Activated CD8-positive, alpha-beta memory T cell treated with anti-CD3 and anti-CD28 coated beads, Interleukin-2, amount 50 U/mL, for 4 hours (primary cell): ENCODE results near the gene RNF25.
"Not testable (repeated sequence)": the region's sequence is repeated elsewhere in the genome, so short reads cannot be mapped to it uniquely, and the experiment has no call there.

Source experiments
- DNase-seq: peaks from one replicate; pipeline ENCODE4 v3.0.0-alpha.2; 2020

RNF25 gene, protein sequence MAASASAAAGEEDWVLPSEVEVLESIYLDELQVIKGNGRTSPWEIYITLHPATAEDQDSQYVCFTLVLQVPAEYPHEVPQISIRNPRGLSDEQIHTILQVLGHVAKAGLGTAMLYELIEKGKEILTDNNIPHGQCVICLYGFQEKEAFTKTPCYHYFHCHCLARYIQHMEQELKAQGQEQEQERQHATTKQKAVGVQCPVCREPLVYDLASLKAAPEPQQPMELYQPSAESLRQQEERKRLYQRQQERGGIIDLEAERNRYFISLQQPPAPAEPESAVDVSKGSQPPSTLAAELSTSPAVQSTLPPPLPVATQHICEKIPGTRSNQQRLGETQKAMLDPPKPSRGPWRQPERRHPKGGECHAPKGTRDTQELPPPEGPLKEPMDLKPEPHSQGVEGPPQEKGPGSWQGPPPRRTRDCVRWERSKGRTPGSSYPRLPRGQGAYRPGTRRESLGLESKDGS

DNA sequence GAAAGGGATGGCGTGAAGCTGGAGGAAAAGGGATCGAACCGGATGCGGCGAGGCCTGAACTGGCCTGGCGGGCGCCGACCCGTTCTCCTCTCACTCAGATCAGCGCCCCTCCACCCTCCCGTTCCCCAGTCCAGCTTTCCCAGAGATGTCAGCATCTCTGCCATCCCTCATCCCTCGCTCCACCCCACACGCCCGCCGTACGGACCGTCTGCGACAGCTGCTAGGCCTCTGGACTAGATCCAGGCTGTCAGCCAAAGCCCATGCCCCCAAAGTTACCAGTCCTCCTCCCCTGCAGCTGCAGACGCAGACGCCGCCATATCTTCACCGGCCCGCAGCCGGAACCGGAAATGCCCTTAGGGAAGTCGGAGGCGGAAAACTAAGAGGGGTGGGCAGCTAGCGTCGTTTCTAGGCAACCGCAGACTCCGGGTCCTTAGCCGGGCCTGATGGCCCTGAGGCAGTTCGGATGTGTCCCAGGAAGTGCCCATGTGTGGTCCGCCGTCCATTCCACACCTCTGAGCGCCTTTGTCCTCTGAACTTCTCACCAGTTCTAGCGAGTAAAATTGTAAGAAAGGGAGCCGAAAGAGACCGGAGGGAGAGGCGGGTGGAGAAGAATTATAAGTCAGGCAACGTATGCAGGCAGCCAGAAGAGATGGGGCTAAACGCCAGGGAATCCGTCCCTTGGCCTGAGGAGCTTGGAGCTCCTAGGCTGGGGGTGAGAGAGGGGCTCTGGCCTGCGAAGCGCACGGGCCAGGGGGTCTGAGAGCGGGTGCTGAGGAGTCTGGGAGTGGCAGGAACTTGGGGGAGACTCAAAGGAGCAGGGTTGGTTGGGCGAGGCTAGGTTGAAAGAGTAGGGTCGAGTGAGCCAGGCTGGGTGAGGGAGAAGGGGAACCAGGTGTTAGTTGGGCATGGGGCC, at the start of gene RNF25, which contains the start of gene STK36:
Gene RNF25 (minus strand): TSS at position 349 of the 913 bp plus-strand sequence. CDS start 32 bp downstream, at position 317.
Gene STK36 (plus strand): TSS at position 433 of the 913 bp plus-strand sequence. CDS start 744 bp downstream, outside the sequence.
- DNase-seq: peak; percentile 80

DNA sequence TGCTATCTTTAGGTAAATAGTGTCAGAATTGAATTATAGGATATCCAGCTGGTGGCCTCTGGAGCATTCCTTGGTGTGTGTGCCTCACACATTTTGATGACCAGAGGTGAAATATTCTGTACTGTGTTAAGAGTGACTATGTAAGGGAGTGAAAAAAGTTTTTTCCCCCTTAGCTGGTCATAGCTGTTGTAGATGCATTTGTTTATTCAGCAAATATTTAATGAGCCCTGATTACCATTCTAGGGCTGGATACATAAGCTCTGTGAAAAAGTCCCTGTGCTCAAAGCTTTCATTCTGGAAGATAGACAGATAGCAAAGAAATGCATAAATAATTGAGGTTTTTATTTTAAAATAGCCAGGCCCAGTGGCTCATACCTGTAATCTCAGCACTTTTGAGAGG, 49.7 kb upstream of the RNF25 start:
- no peak for DNase-seq

DNA sequence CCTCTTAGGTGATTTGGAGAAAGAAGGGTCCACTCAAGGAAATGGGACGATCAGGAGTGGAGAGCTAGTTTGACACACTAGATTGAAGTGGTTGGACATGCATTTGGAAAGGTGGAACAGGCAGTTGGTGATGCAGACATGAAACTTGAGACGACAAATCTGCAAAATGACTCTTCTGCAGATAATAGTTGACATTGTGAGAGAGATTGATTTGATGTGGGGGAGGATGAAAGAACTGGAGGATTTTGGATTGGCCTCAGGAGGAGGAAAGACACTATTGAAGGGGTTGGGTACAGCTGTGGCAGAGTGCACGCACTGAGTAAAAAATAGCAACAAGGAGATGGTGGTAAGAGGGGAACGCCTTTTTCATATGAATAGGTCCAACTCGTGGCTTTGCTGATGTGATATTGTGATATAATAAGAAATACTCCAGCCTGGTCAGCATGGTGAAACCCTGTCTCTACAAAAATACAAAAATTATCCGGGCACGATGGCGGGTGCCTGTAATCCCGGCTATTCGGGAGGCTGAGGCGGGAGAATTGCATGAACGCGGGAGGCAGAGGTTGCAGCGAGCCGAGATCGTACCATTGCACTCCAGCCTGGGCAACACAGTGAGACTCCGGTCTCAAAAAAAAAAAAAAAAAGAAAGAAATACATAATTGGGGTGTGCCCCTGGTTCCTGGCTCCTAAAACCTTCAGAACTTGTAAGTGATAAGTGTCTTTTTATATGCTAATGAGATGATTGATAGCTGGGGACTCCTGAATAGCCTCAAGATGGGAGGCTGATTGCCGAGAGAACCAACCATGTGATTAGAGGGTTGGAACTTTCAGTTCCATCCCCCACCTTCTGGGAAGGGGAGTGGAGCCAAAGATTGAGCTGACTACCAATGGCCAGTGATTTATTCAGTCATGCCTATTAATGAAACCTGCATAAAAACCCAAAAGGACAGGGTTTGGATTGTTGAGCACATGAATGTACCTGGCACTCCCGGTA, 48.5 kb upstream of the RNF25 start:
- no peak for DNase-seq

DNA sequence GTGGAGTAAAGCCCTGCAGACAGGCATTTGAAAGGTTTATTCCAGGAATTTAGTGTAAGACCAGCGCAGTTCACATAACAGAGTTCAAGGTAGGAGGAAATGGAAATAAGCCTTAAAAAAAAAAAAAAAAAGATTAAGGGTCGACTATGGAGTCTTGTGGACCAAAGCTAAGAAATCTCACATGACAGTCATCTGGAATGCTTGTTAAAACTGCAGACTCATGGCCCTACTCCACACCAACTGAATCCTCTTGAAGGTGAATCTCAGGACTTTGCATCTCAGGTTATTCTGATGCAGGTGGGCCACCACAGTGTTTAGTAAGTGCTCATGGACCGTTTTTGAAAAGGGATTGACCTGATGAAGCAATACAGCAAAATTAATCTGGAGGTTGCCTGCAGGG, 47.7 kb upstream of the RNF25 start:
- no peak for DNase-seq

DNA sequence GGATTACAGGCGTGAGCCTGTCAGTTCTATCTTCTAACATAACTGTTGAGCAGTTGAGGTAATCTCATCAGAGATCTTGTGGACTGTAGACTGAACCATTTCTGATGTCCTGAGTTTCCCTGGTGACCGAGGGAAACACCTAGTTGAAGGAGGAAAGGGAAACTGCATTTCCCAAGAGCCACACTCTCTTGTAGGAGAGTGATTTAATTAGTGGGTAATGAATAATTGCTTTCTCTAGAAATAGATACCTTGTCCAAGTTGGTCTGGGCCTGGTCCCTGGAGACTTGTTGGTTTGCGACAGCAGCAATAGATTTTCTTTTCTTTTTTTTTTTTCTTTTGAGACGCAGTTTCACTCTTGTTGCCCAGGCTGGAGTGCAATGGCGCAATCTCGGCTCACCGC, 46.3 kb upstream of the RNF25 start:
- DNase-seq: no peak

DNA sequence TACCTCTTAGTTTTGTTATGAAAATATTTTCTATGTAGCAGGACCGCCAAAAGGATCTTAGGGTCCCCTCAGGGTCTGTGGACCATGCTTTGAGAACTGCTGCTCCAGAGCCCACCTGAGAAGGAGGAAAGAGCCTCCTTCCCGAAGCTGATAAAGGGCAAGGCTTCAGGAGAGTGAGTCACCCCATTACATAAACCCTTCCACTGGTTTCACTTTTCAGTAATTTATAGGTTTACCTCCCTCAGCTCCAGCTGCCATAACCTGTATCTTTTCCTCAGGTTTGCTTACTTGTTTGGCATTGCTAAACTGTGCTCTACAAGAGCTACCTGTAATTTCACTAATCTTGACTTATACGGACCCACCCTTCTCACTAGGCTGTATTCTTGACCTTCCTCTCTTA, 45.5 kb upstream of the RNF25 start:
- DNase-seq: no peak

DNA sequence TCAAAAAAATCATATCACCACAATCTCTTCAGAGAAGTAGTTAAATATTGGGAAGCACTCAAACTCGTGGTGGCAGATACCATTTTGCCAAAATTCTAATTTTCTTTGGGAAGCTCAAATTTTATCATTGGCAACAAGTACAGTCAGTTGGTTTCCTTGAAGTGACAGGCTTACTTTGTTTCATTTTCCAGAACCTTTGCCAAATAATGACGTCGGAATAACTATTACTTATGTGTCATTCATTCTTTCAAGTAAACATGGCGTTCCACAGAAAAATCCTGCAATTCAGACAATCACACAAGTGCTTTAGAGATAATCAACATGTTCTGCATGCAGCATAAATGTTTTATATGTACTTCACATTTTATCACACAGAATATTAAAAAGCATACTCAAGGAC, 44.3 kb upstream of the RNF25 start:
- DNase-seq: no peak

DNA sequence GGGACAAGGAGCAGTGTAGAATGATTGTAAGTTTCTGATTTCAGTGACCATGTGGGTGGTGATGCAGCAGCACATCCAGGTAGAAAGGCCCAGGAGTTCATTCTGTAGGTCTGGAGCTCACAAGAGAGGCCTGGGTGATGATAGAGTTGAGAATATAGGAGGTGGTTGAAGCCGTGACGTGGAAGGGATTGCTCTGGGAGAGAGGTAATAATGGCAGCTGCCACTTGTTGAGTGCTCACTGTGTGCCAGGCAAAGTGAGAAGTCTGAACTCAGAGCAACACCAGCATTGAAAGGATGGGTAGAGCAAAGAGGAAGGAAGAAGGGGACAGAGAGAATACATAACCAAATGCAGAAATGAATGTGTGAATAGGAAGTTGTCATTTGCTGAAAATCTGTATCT, 42.1 kb upstream of the RNF25 start:
- no peak for DNase-seq

DNA sequence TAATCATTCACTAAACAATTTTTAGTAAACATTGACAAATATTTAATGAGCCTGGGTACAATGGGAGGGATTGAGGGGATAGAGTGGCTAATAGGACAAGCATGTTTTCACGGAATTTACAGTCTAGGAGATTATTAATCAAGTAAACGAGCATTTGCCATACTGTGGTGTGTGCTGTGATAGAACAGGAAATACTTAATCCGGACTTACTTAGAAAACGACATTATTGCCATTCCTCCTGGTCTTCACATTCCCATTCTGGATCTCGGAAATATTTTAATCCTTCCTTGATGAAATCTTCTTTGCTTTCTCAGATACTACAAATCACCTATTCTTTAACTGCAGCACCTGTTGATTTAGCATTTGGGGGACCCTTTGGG, 39.7 kb upstream of the RNF25 start:
- DNase-seq: no peak

DNA sequence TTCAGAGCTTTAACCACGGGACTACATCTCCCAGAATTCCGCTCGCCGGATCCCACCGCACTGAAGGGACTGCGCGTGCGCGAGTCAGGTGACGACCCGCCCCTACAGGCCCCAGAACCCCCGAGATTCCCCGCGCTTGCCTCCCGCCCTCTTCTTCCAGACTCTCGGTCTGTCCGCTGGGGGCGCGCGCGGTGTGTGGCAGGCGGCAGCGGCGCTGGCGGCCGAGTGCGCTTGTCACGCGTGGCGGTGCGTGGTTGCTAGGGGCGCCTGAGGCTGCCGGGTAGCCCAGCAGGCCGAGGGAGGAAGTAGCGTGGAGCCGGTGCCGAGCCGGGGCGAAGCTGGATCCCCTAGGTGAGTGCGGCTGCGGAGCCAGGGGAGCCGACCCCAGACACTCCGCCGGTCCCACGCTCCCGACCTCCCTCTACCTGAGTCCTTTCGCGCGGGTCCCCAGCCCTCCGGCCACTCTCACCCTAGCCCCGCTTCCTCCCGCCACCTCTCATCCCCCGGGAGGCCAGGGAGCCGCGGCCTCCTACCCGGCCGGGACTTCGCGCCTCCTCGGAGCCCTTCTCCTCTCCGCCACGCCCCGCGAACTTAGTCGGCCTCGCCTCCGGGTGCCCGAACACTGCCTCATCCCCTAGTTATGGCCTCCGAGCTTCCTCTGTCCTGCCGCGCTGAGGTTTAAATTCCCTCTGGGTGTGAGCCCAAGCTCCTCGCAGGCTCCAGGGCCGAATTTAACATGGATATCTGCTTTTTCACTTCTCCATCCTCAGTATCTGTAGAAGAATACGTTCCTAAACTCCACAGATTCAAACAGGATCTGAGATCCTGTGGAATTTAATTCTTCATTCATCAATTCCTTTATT, 39.1 kb upstream of the RNF25 start, which contains the start of gene TTLL4:
Gene TTLL4 (plus strand): TSS at position 149 of the 863 bp plus-strand sequence. CDS start 26,842 bp downstream, outside the sequence.
- peak; percentile 98 for DNase-seq

DNA sequence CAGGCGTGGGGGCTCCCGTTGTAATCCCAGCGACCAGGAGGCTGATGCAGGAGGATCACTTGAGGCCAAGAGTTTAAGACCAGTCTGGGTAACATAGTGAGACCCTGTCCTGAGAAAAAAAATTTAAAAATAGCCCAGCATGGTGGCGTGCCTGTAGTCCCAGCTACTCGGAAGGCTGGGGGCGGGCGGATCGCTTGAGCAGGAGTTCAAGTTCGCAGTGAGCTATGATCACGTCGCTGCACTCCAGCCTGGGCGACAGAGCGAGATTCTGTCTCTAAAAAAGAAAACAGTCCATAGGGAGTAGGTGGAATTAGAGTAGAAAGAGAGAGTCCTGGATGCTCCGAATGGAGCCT, 38.5 kb upstream of the RNF25 start:
- no peak for DNase-seq

DNA sequence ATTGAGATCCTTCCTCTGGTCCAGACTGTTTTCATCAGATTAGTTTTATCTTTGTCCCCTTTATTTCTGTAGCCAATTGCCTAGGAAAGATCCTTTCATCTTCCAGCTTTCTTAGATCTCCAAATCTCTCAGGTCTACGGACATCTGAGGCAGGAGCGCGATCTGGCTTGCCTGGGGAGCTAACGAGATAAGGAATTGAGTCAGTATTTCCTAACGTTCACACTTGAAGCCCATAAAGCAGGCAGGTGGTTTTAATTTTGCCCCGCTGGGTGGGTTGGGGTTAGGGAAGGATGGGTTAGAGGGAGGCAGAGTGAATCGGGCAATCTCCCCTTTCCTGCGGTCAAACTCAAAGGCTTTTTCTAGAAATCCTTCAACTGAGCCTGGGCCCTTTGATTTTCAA, 38.1 kb upstream of the RNF25 start:
- no peak for DNase-seq

DNA sequence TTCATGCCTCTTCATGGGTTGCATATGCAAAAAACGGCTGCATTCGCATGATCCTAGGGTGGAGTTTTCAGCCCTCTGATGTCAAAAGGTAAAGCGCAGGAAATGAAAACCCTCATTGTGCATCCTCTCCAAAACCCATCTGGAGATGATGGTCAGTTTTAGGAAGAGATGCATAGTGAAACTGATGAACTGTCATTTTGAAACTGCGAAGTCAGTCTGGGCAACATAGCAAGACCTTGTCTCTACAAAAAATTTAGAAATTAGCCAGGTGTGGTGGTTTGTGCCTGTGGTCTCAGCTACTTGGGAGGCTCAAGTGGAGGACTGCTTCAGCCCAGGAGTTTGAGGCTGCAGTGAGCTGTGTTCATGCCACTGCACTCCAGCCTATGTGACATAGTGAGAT, 36.3 kb upstream of the RNF25 start:
- no peak for DNase-seq

DNA sequence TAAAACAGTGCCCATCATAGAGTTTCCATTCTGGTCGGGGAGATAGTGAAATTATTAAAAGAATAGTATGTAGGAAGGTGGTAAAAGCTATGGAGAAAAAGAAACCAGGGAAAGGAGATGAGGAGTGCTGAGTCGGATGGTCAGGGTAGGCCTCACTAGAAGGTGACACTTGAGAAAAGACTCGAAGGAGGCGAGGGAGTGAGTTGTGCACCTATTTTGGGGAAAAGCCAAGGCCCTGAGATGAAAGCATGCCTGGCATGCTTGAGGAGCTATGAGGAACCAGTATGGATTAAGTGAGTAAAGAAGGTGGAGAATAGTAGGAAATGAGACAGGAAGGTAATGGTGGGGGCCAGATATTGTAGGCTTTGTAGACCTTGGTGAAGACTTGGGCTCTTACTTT, 31.5 kb upstream of the RNF25 start:
- DNase-seq: no peak

DNA sequence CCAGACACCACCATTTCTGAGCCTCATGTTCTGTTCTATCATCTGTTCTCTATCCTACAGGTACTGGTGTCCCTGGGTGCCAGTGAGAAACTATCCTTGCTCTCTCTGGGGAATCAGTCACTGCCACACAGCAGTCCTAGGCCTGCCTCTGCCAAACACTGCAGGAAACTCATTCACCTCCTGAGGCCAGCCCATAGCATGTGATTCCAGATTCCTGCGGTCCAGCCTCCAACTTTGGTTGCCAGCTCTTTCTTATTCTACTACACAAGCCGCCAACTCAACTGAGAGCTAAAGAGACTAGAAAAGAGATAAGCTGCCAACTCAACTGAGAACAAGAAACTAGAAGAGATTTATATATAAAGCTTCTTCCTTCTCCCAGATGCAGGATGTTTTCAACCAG, 30.0 kb upstream of the RNF25 start:
- DNase-seq: no peak

DNA sequence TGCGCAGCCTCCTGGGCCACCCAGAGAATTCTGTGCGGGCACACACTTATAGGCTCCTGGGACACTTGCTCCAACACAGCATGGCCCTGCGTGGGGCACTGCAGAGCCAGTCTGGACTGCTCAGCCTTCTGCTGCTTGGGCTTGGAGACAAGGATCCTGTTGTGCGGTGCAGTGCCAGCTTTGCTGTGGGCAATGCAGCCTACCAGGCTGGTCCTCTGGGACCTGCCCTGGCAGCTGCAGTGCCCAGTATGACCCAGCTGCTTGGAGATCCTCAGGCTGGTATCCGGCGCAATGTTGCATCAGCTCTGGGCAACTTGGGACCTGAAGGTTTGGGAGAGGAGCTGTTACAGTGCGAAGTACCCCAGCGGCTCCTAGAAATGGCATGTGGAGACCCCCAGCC, 27.1 kb upstream of the RNF25 start:
- no peak for DNase-seq

DNA sequence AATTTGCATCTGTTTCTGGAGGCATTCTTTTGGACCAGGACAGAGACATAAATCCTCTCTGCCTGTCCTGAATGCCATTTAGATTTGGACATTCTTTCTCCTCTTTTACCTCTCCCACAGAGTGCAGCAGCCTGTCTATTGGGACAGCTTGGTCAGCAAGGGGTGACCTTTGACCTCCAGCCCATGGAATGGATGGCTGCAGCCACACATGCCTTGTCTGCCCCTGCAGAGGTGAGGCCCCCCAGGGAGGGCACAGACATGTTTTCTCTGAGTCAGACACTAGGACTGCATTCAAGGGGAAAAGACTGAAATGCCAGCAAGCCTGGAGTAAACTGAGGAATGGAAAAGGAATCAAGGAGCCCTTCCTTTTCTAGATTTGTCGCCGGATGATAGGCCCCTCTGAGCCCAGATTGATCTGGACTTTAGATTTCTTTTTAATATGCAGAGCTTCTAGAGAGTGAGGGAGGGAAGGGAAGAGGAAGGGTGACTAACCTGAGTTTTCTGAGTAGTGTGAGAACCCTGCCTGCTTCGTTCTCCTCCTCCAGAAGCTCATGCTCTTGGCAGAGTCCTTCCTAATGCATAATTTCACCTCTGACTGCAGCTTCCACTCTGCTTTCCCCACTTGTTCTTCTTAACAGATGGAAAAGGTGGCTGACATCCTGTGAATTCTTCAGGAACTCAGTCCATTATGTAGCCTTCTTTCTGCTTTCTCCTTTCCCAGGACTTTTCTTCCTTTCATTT, 22.8 kb upstream of the RNF25 start:
- no peak for DNase-seq

DNA sequence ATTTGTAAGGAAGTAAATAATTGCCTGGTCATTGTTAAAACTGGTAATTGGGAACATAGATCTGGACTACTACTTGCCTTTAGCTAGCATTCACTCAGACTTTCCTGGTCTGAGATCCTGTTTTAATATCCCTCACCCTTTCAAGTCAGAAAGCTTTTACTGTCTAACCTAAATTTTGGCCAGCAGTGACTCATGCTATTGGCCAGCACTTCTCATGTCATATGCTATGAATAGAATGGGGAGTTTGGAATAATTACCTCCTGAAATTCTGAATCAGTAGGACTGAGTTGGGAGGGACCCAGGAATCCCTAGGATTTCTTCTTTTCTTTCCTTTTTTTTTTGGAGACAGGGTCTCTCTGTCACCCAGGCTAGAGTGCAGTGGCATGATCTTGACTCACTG, 19.4 kb upstream of the RNF25 start:
- DNase-seq: no peak

DNA sequence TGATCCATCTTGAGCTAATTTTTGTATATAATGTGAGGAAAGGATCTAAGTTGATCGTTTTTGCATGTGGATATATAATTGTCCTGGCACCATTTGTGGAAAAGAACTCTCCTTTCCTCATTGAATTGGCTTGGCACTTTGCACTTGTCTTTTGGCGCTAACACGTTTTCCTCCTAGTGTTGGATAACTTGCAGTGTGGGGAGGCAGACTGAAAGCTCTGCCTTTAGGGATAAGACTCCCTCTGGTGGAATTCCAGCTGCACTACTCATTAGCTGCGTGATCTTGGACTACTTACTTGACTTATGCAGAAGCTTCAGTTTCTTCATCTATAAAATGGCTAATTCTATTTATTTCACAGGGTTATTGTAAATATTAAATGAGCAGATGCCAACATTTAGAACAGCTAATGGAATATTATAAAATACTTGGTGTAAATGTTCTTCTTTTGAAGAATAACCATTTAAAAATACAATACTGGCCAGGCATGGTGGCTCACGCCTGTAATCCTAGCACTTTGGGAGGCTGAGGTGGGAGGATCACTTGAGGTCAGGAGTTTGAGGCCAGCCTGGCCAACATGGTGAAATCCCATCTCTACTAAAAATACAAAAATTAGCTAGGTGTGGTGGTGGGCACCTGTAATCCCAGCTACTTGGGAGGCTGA, 15.7 kb upstream of the RNF25 start:
- not testable (repeated sequence) for DNase-seq

DNA sequence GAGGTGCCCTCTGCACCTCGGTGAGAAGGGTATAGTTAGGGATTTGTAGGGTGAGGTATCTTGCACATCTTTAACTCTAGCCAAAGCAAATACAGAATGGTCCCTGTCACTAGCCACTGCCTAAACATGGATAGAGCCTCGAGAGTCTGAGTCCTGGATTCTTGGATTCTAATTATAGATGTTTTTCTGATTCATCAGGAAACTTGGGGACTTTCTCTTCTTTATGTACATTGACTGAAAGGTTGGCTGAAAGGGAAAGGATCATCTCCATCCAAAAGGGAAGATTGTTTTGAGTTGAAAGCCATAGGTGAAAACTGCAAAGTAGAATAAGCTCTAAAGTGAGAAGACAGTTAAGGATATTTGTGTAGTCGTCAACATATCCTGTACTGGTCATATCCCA, 8.3 kb upstream of the RNF25 start:
- DNase-seq: no peak
